HG02763 (cell line): Measurements from ENCODE around the gene DRD3.

ENCODE experiments used
- ATAC-seq: cut with Tn5 transposase; IDR thresholded peaks from one replicate; pipeline ENCODE4 v1.9.1; 2021; ENCODE audit warnings: mild to moderate bottlenecking, moderate library complexity; ENCODE audit not compliant: unreplicated experiment

DRD3 gene

DNA sequence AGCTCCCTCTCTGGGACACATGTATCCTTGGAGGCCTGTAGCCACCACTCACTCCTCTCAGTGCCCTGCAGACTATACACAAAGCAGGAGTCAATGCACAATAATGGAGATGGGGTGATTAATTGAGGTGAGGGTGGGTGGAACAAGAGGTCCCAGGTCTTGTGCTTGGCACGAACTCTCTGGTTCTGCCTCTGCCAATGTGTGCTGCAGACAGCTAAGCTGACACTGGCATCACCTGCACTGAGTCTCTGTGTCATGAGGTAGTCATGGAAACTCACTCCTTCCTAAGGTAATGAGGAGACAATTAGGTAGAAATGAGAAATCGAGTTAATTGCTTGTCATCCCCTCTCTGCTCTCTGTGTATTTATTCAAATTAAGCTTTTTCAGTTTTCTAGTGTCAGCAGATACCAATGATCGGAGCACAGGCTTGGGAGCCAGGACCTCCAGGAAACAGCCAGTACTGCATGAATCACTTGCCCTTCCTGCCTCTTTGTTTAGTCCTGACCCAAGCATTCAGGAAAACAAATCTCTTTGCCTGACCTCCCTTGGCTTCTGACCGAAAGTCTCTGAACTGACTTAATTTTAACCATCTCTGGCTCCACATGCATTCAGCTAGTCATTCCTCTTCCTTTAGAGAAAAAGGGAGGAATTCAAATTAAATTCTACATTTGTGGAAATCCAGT lies 56.7 kb downstream of the DRD3 start:
- ATAC-seq = no peak

DNA sequence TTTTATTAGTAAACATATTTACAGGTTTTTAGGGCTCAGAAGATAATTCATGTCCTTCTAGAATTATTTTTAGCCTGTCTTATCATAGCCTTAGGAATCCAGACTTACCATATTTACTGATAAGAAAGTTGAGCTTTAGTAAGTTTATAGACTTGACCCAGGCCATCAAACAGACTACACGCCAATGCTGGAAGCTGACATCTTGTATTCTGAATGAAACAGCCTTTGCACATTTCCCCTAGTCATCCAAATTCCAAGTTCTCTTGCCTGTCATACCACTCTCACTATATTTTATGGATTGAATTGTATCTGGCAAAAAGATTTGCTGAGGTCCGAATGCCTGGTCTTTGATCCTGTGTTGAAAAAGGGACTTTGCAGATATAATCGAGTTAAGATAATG lies 58.6 kb downstream of the DRD3 start:
- ATAC-seq = no peak

DNA sequence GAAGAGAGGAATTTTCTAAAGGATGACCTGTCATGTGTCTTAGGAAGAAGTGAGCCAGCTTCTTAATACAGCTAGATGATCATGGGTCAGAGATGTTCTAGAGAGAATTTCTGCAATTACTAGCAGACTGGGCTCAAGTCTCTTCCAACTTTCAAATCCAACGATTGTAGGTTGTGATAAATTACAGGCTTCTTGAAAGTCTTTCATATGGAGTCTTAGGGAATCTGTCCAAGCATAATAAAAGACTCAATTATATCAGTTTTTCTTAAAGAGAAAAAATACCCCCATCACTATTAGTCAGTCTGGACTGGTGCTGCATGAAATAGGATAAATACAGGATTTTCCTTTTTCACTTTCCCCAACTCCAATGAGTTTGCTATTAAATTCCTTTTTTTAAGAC lies 59.1 kb downstream of the DRD3 start:
- ATAC-seq = no peak

DNA sequence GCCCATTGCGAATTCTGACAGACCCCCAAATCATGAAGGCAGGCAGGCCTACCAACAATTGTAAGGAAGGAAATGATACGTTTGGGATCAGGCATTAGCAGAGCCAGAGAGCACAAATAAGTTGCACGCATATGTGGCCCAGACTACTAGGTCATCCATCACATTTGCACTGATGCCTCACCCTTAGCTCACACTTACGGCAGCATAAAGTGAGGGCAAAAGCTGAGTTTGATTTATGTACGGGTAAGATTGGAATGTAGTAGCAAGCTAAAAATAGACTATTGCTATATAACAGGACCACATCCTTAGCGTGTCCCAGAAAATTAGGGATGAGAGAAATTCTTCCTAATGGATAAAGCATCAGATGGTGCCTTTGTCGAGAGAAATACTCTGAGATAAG lies 63.7 kb downstream of the DRD3 start:
- ATAC-seq = no peak

DNA sequence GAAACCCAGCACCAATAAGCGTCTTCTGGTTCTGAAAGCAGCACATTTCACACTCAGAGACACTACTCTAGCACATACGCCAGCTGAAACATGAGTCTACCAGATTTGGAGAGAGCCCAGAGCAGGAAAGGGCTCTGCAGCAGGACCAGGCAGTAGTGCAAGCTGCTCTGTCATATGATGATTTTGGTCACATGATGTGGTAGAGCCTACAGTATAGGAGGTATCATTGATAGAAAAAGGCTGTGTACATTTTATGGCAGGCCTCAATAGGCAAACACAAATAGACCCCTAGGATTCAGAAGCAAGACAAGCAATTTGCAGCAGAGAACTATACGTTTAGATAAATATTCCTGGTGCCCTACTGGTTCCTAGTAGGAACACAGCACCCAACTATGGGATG lies 64.1 kb downstream of the DRD3 start:
- ATAC-seq = no peak

DNA sequence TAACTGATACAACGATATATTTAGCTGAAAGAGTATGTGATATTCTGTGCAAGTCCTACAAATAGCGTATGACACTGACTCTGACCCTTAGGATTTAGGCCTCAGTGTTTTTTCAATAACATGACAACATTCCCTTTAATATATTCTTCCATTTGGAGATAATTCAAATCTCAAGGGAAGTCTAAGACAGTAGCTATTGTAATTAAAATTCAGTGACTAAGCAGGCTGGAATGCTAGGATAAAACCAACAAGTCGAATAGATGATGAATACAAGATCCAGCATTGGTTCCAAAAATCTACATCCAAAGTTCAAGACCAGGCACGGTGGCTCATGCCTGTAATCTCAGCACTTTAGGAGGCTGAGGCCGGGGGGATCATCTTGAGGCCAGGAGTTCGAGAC lies 66.2 kb downstream of the DRD3 start:
- ATAC-seq = no peak

DNA sequence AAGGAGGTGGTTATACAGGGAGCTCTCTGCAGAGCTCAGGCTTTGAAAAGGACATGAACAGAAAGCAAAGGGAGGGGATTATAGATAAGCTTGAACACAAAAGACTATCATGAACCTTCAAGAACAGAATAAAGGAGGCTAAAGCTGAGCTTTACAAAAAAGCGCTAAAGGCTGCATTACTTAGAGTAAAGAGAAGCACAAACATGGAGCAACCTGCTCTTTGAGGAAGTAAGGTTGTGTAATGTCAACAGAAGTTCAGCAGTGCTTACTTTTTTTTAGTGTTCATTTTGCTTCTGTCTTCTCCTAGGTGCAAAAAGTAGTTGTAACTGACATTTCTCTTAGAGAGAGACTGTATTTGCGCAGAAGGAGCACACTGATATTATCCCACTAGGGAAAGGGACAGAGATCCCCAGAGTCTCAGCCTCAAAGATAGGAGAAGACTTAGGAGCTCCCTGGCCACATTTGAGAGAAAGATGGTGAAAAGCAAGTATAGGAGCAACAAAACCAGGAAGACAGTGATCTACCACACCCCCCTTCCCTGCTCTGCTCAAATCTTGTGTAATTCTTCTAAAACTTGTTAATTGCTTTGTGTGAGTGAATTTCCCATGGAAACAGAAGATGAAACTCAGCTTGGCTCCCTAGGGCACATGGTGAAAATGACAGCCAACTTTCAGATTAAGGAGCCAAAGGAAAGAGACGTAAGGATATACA lies 67.6 kb downstream of the DRD3 start:
- no peak for ATAC-seq

DNA sequence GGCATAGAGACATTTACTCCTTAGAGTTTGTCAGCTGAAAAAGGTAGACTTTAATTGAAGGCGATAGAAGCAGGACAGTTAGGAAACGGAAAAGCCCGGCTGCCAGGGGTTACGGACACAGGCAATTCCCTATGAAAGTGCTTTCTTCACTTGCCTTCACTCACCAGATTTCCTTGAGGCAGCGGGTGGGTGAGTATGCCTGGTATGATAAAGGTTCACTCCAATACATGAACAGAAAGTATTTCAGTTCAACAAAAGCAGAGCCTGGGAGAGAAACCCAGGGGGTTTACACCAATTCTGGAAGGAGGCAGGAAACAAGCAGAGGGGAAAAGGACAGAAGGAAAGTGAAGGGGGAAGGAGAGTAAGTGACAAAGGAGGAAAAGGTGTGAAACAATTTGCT lies 68.4 kb downstream of the DRD3 start:
- no peak for ATAC-seq

DNA sequence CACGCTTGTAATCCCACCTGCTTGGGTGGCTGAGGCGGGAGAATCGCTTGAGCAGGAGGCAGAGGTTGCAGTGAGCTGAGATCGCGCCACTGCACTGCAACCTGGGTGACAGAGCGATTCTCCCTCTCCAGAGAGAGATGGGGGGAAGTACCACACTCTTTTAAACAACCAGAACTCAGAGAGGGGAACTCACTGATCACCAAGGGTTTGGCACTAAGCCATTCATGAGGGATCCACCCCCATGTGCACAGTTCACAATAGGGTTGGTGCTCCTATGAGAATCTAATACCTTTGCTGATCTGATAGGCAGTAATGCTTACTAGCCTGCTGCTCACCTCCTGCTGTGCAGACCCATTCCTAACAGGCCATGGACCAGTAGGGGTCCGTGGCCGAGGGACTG lies 70.7 kb downstream of the DRD3 start:
- ATAC-seq = no peak

DNA sequence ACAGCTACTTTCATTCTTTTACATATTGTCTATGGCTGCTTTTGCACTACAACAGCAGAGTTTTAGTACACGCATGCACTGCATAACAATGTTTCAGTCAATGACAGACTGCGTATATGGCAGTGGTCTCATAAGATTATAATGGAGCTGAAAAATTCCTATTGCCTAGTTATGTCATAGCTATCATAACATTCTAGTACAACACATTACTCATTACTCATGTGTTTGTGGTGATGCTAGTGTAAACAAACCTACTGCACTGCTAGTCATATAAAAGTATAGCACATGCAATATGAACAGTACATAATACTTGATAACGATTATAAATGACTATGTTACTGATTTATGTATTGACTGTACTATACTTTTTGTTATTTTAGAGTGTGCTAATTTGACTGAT lies 74.4 kb downstream of the DRD3 start:
- no peak for ATAC-seq

DNA sequence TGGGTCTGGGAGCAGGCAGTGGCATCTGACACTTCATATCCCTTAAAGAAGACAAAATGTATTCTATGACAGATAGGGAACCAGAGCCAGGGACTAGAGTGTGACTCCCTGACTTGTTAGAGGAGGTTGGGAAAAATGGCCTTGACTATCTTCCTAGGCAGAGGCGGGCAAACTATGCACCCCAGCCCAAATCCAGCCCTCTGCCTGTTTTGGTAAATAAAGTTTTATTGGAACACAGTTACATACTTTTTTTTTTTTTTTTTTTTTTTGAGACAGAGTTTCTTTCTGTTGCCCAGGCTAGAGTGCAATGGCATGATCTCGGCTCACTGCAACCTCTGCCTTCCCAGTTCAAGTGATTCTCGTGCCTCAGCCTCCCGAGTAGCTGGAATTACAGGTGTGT lies 75.0 kb downstream of the DRD3 start:
- no peak for ATAC-seq

DNA sequence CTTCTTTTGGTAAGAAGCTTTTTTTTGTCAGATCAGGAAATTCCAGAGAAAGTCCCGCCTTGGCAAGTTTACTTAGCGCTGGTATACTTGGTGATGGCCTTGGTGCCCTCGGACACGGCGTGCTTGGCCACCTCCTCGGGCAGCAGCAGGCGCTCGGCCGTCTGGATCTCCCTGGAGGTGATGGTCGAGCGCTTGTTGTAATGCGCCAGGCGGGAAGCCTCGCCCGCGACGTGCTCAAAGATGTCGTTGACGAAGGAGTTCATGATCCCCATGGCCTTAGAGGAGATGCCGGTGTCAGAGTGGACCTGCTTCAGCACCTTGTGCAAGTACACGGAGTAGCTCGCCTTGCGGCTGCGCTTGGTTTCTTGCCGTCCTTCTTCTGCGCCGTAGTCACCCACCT lies 75.7 kb downstream of the DRD3 start:
- no peak for ATAC-seq

DNA sequence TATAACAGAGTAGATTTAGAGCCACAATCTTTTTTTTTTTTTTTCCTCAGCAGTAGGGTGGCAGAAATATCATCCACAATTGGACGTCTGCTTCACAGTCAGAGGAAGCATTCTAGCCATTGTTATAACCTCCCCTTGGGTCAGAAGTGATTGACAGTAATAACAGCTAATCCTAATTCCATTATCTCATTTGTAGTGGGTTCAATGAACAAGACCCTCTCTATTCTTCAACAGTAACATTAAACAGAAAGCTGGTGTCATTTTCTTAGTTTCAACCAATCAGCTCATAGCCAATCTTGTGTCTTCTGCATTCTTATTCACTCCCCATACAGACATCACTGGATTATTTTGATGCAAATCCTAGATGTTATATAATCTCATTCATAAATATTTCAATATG lies 77.8 kb downstream of the DRD3 start:
- no peak for ATAC-seq

DNA sequence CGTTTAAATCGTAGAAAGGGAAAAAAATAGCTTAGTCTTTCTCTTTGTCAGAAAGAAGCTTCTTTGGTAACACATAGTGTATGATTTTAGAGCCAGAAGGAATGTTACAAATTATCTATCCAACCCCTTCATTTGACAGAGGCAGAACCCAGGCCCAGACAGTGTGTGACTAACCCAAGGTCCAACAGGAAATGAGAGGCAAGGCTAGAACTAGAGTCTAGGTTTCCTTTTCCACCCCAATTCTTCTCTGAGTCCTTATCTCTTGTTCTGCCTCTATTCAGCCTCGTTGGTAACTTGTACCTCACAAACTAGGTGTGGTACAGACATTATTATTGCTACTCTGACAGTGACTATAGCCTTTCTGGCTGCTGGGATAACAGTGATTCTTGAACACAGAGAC lies 83.1 kb downstream of the DRD3 start:
- no peak for ATAC-seq

DNA sequence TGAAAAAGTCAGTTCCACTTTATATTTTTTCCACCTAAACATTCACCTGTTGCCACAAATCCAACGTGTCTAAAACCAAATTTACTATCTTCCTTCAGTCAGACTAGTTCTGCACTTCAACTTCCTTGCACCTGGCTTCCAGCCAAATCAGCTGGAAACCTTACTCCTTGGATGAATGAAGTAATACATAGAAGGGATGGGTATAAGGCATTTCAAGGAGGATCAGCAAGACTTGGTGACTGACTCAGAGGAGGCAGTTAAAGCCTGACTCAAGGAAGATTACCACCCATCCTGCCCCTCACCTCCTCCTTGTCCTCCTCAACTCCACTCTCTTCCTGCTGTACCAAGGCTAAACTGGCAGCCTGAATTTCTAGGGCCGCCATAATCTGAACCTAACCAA lies 85.3 kb downstream of the DRD3 start:
- no peak for ATAC-seq

DNA sequence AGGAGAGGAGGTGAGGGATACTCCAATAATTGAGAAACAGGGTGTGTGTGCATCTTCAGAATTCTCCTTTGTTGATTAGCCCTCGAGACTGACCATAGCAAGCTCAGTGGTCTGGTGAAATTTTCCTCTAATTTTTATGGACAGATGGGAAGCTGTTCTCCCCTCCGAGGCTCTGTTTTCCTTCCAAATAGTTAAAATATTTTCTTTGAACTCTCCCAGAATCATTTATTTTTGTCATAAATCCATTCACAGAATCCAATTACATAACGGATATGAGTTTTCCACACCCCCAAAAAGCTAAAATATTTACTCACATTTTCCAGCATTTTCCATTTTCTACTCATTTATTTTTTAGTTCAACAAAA lies 85.9 kb downstream of the DRD3 start:
- no peak for ATAC-seq

DNA sequence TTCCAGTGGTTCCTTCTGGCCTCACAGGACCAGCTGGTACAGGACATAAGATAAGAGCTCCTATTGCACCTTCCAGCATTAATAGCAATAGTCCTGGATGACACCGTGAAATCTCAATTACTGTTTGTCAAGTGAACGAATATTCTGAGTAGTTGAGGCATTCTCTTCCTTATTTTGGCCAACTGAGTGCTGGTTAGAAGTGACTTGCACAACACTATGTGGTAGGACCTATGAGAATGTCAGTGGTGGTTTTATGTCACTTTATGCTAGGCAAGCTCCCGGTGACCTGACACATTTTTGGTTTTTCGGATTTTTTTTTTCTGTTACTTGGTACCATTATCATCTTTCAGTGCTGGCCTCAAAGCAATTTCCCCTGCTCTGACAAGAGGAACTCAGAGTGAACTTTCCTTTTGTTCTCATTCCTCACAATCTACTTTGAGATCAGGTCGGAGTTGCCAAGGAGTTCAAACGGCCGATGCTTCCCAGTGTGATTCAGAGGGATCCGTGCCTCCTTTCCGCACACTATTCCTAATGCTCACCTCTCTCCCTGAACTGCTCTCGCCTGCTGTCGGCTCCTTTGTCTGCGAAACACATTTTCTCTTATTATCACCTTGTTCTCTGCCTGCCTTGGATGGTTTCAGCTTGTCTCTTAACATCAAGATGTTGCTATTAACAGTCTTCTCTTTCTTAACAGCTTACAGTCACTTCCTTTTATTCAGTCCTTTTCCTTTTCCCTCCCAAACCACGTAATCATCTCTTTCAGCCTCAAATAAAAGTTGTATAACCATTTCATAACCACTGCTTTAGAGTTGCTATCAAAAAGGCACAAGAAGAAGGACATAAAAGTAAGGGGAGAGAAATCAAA lies 86.5 kb downstream of the DRD3 start:
- ATAC-seq = no peak

DNA sequence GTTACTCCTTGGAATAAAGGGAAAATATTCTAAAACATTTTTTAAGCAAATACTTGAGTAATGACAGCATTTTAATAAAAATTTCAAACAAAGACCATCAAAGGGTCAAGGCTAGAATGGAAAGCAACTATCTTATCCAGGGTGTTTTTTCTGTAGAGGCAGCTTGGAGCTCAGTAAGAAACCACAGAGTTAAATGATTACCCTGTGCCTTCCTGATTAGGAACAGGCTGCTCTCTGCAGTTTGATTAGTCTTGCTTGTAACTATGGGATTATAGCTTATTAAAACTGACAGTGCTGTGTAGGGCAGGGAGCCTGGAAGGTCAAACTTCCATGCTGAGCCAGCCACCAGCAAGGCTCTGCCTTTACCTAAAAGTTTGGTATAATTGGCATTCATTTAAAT lies 89.2 kb downstream of the DRD3 start:
- ATAC-seq = no peak

DNA sequence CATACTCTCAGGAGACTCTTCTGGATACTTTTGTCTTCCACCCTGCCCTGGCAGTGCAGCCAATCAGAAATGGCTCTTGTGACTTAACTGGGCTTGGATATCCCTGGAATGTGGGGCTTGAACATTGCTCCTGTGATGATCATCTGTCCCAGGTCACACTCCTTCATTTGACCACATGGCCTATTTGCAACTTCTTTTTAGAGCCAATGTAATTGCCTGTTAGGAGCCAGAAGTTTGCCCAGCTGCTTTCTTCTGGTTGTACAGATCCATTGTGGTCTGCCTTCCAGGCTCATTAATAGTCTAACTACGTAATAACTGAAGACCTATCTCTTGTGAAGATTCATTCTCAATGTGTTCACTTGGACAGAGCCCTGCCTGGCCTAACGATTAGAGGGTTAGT lies 92.5 kb downstream of the DRD3 start:
- no peak for ATAC-seq

DNA sequence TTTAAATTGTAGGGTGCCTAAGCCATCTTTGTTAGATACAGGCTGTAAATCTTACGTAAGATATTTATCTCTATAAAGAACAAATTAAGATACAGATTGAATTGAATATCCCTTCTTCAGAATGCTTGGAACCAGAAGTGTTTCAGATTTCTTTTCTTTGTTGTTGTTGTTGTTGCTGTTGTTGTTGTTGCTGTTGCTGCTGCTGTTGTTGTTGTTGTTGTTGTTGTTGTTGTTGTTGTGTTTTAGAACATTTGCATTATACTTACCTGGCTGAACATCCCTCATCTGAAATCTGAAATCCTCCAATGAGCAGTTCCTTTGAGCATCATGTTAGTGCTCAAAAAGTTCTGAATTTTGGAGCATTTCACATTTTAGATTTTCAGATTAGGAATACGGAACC lies 95.7 kb downstream of the DRD3 start:
- ATAC-seq = no peak

DNA sequence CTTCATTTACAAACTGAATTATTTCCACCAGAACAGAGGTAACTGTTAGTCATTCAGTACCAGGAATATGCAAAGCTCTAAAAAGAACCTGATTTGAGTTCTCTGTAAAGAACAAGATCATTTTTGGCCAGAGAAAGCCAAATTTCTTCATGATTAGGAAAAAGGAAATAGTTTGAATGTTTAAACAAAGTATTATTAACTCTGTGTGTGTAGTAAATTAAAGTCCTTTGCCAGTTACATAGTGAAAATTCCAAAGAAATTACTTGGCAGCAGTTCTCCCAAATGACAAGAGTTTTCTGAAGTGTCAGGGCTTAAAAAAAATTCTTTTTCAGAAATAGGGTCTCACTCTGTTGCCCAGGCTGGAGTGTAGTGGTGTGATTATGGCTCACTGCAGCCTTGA lies 97.8 kb downstream of the DRD3 start:
- ATAC-seq = no peak

DNA sequence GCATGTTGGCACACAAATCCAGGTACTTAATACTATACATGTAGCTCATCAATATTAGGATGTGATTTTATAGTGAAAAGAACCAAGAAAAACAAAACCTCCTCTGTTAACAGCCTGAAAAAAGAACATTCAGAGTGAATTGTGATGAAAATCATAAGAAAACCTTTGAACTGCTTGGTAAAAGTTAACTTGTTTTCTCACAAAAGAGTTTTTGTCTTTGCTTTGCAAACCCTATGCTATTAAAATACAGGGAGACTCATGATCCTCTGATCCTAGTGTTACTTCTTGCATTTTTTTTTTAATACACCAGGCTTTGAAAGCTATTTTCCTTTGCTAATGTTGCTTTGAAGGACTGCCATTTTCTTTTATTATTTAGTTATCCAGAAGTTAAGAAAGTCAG lies 98.7 kb downstream of the DRD3 start:
- no peak for ATAC-seq
